Stimulated activated CD8-positive, alpha-beta memory T cell treated with anti-CD3 and anti-CD28 coated beads, Interleukin-15, amount 100 ng/mL, for 4 hours (primary cell): ENCODE data around the gene PUM2.
"Not testable (repeated sequence)": the region's sequence is repeated elsewhere in the genome, so short reads cannot be mapped to it uniquely, and the experiment has no call there.

Experiments
- DNase-seq, 2 donors: peaks; one replicate each; pipeline ENCODE4 v3.0.0-alpha.2; 2020; ENCODE audit warnings: low read depth in 2 of 2

Gene PUM2

GRCh38 chr2:20235655-20236305 is 114.9 kb downstream of the PUM2 start:
- no peak for DNase-seq

GRCh38 chr2:20234597-20234996 is 116.0 kb downstream of the PUM2 start:
- DNase-seq: not testable (repeated sequence)

- DNase-seq: no peak
Measured at GRCh38 chr2:20232837-20233207, 117.8 kb downstream of the PUM2 start.

- DNase-seq: no peak
Measured at GRCh38 chr2:20231598-20232026, 119.0 kb downstream of the PUM2 start.

GRCh38 chr2:20231159-20231558 is 119.5 kb downstream of the PUM2 start:
- no peak for DNase-seq

- DNase-seq: no peak
Measured at GRCh38 chr2:20230114-20230425, 120.6 kb downstream of the PUM2 start.

- DNase-seq: no peak
Measured at GRCh38 chr2:20229322-20230113, 121.1 kb downstream of the PUM2 start.

- no peak for DNase-seq
Measured at GRCh38 chr2:20227894-20228505, 122.6 kb downstream of the PUM2 start.

GRCh38 chr2:20226152-20226545 is 124.5 kb downstream of the PUM2 start:
- no peak for DNase-seq

GRCh38 chr2:20225294-20226151 is 125.1 kb downstream of the PUM2 start:
- no peak for DNase-seq

- no peak for DNase-seq
Measured at GRCh38 chr2:20224716-20225293, 125.8 kb downstream of the PUM2 start, which contains the start of gene SDC1. Gene SDC1 (minus strand): TSS chr2:20225130. CDS start chr2:20224867, 263 bp downstream.

GRCh38 chr2:20224164-20224715 is 126.4 kb downstream of the PUM2 start:
- no peak for DNase-seq

- no peak for DNase-seq
Measured at GRCh38 chr2:20223407-20224163, 127.1 kb downstream of the PUM2 start.

GRCh38 chr2:20222769-20223406 is 127.8 kb downstream of the PUM2 start:
- DNase-seq: no peak

GRCh38 chr2:20222014-20222768 is 128.5 kb downstream of the PUM2 start:
- DNase-seq: no peak

GRCh38 chr2:20221555-20221973 is 129.1 kb downstream of the PUM2 start:
- DNase-seq: no peak

- DNase-seq: no peak
Measured at GRCh38 chr2:20220806-20221554, 129.7 kb downstream of the PUM2 start.

GRCh38 chr2:20219763-20220380 is 130.8 kb downstream of the PUM2 start:
- no peak for DNase-seq
